Measurements from ENCODE around the gene SDK2. TPM values are rescaled to one million over a fixed set of nuclear protein-coding genes. Genes with fewer than 3 reads are reported as not detected.

Gene SDK2
- total RNA-seq, 1 donor from 2014 or later = 12.3 TPM

DNA sequence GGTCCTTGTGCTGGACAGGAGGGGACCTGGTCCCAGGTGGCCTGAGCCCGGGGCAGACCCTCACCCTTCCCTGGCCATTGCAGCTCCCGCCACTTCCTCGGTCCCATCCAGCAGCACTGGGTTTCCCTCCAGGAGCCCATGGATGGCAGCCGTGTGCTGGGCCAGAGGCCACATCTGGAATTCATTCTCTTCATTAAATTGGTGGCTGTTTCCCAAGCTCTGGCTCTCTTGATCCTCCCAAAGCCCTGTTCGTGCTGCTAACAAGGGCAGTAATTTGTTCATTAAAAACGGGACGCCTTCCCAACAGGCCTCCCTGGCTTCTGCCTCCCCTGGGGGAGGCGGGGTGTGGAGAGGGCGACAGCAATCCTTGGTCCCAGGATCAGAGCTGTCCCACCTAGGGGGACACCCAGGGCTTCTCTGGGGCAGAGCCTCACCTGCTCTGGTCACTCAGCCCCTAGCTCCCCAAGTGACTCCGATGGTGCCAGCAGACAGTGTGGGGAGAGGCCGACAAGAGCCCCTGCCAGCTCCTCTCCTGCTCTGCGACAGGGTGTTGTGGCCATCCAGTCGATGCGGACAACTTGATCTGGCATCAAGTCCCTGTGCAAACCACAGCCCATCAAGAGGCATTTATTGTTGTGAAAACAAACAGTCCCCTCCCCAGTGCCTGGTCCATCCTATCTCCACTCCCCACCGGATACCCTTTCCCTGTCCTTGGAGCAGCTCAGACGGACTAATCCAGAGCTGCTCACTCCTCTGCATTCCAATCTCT is 44.0 kb downstream of the SDK2 start:
- H3K4me3 Mint-ChIP-seq (ENCODE audit: unreplicated experiment) = no peak overlapping the region
- H3K4me1 Mint-ChIP-seq (ENCODE audit: low read depth, unreplicated experiment) = peaks cover 5% of the 10 kb centered on the region
- peaks cover 5% of the 10 kb centered on the region for H3K36me3 Mint-ChIP-seq (ENCODE audit: unreplicated experiment)
- H3K9me3 Mint-ChIP-seq (ENCODE audit: unreplicated experiment) = peaks cover 9% of the 10 kb centered on the region
- no peak for DNase-seq
- H3K27me3 Mint-ChIP-seq (ENCODE audit: unreplicated experiment) = peaks cover 7% of the 10 kb centered on the region
- no peak overlapping the region for H3K27ac Mint-ChIP-seq (ENCODE audit: unreplicated experiment)
- TF ChIP-seq, protein P1, sequence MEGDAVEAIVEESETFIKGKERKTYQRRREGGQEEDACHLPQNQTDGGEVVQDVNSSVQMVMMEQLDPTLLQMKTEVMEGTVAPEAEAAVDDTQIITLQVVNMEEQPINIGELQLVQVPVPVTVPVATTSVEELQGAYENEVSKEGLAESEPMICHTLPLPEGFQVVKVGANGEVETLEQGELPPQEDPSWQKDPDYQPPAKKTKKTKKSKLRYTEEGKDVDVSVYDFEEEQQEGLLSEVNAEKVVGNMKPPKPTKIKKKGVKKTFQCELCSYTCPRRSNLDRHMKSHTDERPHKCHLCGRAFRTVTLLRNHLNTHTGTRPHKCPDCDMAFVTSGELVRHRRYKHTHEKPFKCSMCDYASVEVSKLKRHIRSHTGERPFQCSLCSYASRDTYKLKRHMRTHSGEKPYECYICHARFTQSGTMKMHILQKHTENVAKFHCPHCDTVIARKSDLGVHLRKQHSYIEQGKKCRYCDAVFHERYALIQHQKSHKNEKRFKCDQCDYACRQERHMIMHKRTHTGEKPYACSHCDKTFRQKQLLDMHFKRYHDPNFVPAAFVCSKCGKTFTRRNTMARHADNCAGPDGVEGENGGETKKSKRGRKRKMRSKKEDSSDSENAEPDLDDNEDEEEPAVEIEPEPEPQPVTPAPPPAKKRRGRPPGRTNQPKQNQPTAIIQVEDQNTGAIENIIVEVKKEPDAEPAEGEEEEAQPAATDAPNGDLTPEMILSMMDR (IDR thresholded peaks at IDR 0.05; ENCODE audit: partially characterized antibody, unreplicated experiment) = no peak

DNA sequence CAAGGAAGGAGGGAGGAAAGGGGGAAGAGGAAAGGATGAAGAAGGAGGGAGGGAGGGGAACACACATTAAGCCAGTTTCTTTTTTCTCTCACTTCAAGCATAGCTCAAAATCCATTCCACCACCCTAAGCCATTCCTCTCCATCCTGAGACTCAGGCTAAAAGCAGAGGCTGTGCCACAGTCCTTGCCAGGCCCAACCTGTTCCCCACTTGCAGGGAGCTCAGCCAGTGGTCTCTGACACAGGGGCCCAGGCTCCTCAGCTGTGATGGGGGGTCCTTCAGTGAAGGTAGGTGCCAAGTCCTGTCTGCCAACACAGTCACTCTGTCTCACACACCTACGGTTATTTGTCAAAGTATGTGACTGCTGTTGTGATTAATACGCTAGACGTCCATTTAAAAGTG is 44.6 kb downstream of the SDK2 start:
- no peaks in the 10 kb centered on the region for H3K36me3 Mint-ChIP-seq (ENCODE audit: unreplicated experiment)
- H3K9me3 Mint-ChIP-seq (ENCODE audit: unreplicated experiment) = peaks cover 12% of the 10 kb centered on the region
- no peak for DNase-seq
- TF ChIP-seq, protein P1 (IDR thresholded peaks at IDR 0.05; ENCODE audit: partially characterized antibody, unreplicated experiment) = no peak
- no peak overlapping the region for H3K4me3 Mint-ChIP-seq (ENCODE audit: unreplicated experiment)
- peaks cover 11% of the 10 kb centered on the region for H3K27me3 Mint-ChIP-seq (ENCODE audit: unreplicated experiment)
- H3K4me1 Mint-ChIP-seq (ENCODE audit: low read depth, unreplicated experiment) = peaks cover 10% of the 10 kb centered on the region
- no peak overlapping the region for H3K27ac Mint-ChIP-seq (ENCODE audit: unreplicated experiment)

DNA sequence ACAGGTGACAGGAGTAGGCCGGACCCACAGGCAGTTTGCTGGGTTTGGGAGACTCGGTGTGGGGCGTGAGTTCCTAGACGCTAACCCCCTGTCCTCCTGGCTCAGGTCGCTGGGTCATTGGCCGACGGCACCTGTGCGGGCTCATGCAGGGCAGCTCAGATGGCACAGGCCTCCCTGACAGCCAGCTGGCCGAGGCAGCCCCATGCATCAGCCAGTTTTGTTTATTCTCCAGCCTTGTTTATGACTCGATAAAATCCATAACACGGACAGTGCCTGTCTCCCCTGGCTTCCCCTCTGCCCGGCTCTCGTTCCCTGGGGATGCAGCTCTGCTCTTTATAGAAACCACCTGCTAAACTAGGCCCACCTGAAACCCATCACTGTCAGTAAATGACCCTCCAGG is 46.0 kb downstream of the SDK2 start:
- Mint-ChIP-seq H3K4me1 (ENCODE audit: low read depth, unreplicated experiment) (peaks cover 17% of the 10 kb centered on the region), H3K4me3 (ENCODE audit: unreplicated experiment) (no peak overlapping the region), H3K36me3 (ENCODE audit: unreplicated experiment) (no peaks in the 10 kb centered on the region), H3K27me3 (ENCODE audit: unreplicated experiment) (peaks cover 11% of the 10 kb centered on the region), H3K27ac (ENCODE audit: unreplicated experiment) (no peak overlapping the region), H3K9me3 (ENCODE audit: unreplicated experiment) (peaks cover 13% of the 10 kb centered on the region)
- TF ChIP-seq, protein P1 (IDR thresholded peaks at IDR 0.05; ENCODE audit: partially characterized antibody, unreplicated experiment) = no peak
- no peak for DNase-seq

DNA sequence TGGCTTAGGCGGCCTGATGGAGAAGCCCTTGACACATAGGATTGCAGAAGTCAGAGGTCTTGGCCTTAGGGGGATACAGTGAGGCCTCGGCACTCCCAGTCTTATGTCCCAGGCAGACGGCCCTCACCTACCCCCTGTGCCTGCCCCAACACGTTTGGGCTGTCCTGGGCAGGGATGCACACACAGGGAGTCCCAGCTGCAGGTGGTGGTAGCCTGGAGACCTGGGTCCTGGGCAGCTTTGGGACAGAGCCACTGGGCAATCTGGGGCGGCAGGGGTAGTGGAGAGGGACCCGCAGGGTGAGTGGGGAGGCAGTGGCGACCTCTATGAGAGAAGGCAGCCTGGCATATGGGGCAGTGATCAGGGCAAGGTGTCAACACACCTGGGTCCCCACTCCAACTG is 48.3 kb downstream of the SDK2 start:
- Mint-ChIP-seq H3K9me3 (ENCODE audit: unreplicated experiment) (peaks cover 13% of the 10 kb centered on the region), H3K27ac (ENCODE audit: unreplicated experiment) (no peak overlapping the region), H3K36me3 (ENCODE audit: unreplicated experiment) (no peaks in the 10 kb centered on the region), H3K4me3 (ENCODE audit: unreplicated experiment) (no peak overlapping the region), H3K27me3 (ENCODE audit: unreplicated experiment) (peaks cover 10% of the 10 kb centered on the region), H3K4me1 (ENCODE audit: low read depth, unreplicated experiment) (peaks cover 29% of the 10 kb centered on the region)
- TF ChIP-seq, protein P1 (IDR thresholded peaks at IDR 0.05; ENCODE audit: partially characterized antibody, unreplicated experiment) = no peak
- DNase-seq = no peak

DNA sequence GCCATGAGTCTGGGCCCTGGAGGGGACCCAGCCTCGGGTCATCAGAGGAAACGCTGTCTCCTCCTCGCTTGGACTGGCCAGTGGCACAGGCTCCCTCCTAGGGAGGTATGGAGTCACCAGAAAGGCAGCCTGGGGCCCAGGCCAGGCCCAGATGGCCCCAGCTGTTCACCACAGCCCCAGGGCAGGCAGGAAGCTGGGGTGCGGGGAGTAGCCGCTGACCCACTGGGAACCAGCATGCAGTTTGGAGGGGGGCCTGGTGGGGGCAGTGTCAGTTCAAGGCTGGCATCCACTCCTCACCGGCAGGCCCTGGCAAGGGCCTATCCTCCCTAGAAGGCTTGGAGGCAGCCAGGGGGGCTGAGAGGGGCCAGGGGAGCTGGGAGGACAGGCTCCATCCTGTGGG is 48.8 kb downstream of the SDK2 start:
- peak; percentile 71 for DNase-seq
- Mint-ChIP-seq H3K36me3 (ENCODE audit: unreplicated experiment) (no peaks in the 10 kb centered on the region), H3K4me1 (ENCODE audit: low read depth, unreplicated experiment) (peaks cover 30% of the 10 kb centered on the region), H3K4me3 (ENCODE audit: unreplicated experiment) (no peak overlapping the region), H3K27me3 (ENCODE audit: unreplicated experiment) (peaks cover 11% of the 10 kb centered on the region), H3K27ac (ENCODE audit: unreplicated experiment) (no peak overlapping the region), H3K9me3 (ENCODE audit: unreplicated experiment) (peaks cover 13% of the 10 kb centered on the region)
- TF ChIP-seq, protein P1 (IDR thresholded peaks at IDR 0.05; ENCODE audit: partially characterized antibody, unreplicated experiment) = peak; percentile 55

All from glutamatergic neuron (in vitro differentiated cells).